EL (cell line): ENCODE data around the gene PC.
"Not testable (repeated sequence)": the region's sequence is repeated elsewhere in the genome, so short reads cannot be mapped to it uniquely, and the experiment has no call there.

Experiments used
- DNase-seq: peaks from one replicate; pipeline ENCODE4 v3.0.0-alpha.2; 2016

Gene PC

GRCh38 chr11:66834539-66834845 is 123.7 kb downstream of the PC start:
- DNase-seq, result no peak

- DNase-seq, result not testable (repeated sequence)
Observed at GRCh38 chr11:66824573-66824972, 133.6 kb downstream of the PC start.

- DNase-seq, result no peak
Observed at GRCh38 chr11:66823700-66824099, 134.5 kb downstream of the PC start.

- DNase-seq, result no peak
Observed at GRCh38 chr11:66820901-66821300, 137.3 kb downstream of the PC start.

- no peak for DNase-seq
Observed at GRCh38 chr11:66820381-66820780, 137.8 kb downstream of the PC start.

GRCh38 chr11:66818231-66818955 is 139.8 kb downstream of the PC start:
- no peak for DNase-seq

GRCh38 chr11:66815646-66816045 is 142.5 kb downstream of the PC start:
- peak; percentile 21 for DNase-seq

GRCh38 chr11:66814678-66815077 is 143.5 kb downstream of the PC start:
- no peak for DNase-seq

GRCh38 chr11:66810576-66811185 is 147.5 kb downstream of the PC start:
- no peak for DNase-seq

- DNase-seq, result no peak
Observed at GRCh38 chr11:66809592-66809991, 148.6 kb downstream of the PC start.

GRCh38 chr11:66800720-66801428 is 157.3 kb downstream of the PC start:
- no peak for DNase-seq

GRCh38 chr11:66799815-66800214 is 158.4 kb downstream of the PC start:
- DNase-seq, result not testable (repeated sequence)
